Neuronal stem cell (in vitro differentiated cells): Measurements from ENCODE around the gene H2BK1.

Experiments used
- DNase-seq: peaks from one replicate; pipeline ENCODE4 v3.0.0-alpha.2; 2013; ENCODE audit warnings: low spot score
- H2AFZ ChIP-seq: one replicate; pipeline ENCODE4 v1.6.1; 2013; ENCODE audit warnings: mild to moderate bottlenecking, low read length, inconsistent platforms
- H2AK5ac ChIP-seq: 2 replicates; pipeline ENCODE4 v1.6.1; 2013; ENCODE audit warnings: low read depth, mild to moderate bottlenecking, inconsistent platforms, low read length, moderate library complexity, mixed read lengths
- H2BK120ac ChIP-seq: 2 replicates; pipeline ENCODE4 v1.6.1; 2013; ENCODE audit warnings: low read depth, mild to moderate bottlenecking, inconsistent platforms, low read length, moderate library complexity, mixed read lengths
- H2BK12ac ChIP-seq: one replicate; pipeline ENCODE4 v1.6.1; 2013; ENCODE audit warnings: low read length, inconsistent platforms
- H2BK15ac ChIP-seq: 2 replicates; pipeline ENCODE4 v1.6.1; 2013; ENCODE audit warnings: mild to moderate bottlenecking, low read length, inconsistent platforms, mixed read lengths
- H2BK5ac ChIP-seq: one replicate; pipeline ENCODE4 v1.6.1; 2013; ENCODE audit warnings: inconsistent platforms, mild to moderate bottlenecking, low read length, moderate library complexity
- H3K14ac ChIP-seq: one replicate; pipeline ENCODE4 v1.6.1; 2013; ENCODE audit warnings: low read length, inconsistent platforms
- H3K18ac ChIP-seq: 2 replicates; pipeline ENCODE4 v1.6.1; 2013; ENCODE audit warnings: low read length, inconsistent platforms
- H3K23ac ChIP-seq: 2 replicates; pipeline ENCODE4 v1.6.1; 2013; ENCODE audit warnings: low read depth, mild to moderate bottlenecking, mixed read lengths, low read length, inconsistent platforms; ENCODE audit not compliant: poor library complexity
- H3K27ac ChIP-seq: replicated peaks from 3 replicates; pipeline ENCODE4 v1.5.1; 2013; ENCODE audit warnings: low read length, inconsistent platforms
- H3K27me3 ChIP-seq, 3 experiments: 2 replicates each; pipeline ENCODE4 v1.6.1; 2013; ENCODE audit warnings: low read length in 3 of 3, mild to moderate bottlenecking in 2 of 3, inconsistent platforms in 1 of 3, low read depth in 1 of 3, mixed read lengths in 1 of 3, moderate library complexity in 1 of 3; ENCODE audit not compliant: control insufficient read depth in 3 of 3, insufficient read depth in 3 of 3
- H3K36me3 ChIP-seq, 2 donors: replicated peaks in 1 of 2; 2 replicates each; pipeline ENCODE4 v1.6.1; 2013; ENCODE audit warnings: low read length in 2 of 2; ENCODE audit not compliant: control insufficient read depth in 2 of 2, insufficient read depth in 2 of 2
- H3K4ac ChIP-seq: 2 replicates; pipeline ENCODE4 v1.6.1; 2013; ENCODE audit warnings: inconsistent platforms, mild to moderate bottlenecking, low read length, moderate library complexity
- H3K4me1 ChIP-seq, 2 donors: 1 replicate in 1 of 2; 2 replicates in 1 of 2; pipeline ENCODE4 v1.6.1; 2013; ENCODE audit warnings: low read length in 2 of 2, low read depth in 1 of 2; ENCODE audit not compliant: control insufficient read depth in 2 of 2, insufficient read depth in 1 of 2
- H3K4me2 ChIP-seq: one replicate; pipeline ENCODE4 v1.6.1; 2013; ENCODE audit warnings: mild to moderate bottlenecking, low read length, inconsistent platforms; ENCODE audit not compliant: insufficient read depth, poor library complexity, severe bottlenecking
- H3K4me3 ChIP-seq, 2 donors: 2 replicates each; pipeline ENCODE4 v1.5.1; 2013; ENCODE audit warnings: low read length in 2 of 2, mild to moderate bottlenecking in 2 of 2, inconsistent platforms in 1 of 2, moderate library complexity in 1 of 2
- H3K79me1 ChIP-seq: one replicate; pipeline ENCODE4 v1.6.1; 2013; ENCODE audit warnings: low read depth, mild to moderate bottlenecking, inconsistent platforms, low read length, moderate library complexity
- H3K9ac ChIP-seq: one replicate; pipeline ENCODE4 v1.6.1; 2013; ENCODE audit warnings: mild to moderate bottlenecking, low read depth, low read length, inconsistent platforms; ENCODE audit not compliant: poor library complexity
- H3K9me3 ChIP-seq, 2 donors: replicated peaks in 1 of 2; 2 replicates each; pipeline versions ENCODE3 to v1.6.1; 2013; ENCODE audit warnings: low read length in 2 of 2, mild to moderate bottlenecking in 2 of 2, inconsistent platforms in 1 of 2, low read depth in 1 of 2, mixed read lengths in 1 of 2, moderate library complexity in 1 of 2; ENCODE audit not compliant: control insufficient read depth in 2 of 2, insufficient read depth in 1 of 2
- H4K8ac ChIP-seq: one replicate; pipeline ENCODE4 v1.6.1; 2013; ENCODE audit warnings: low read depth, mild to moderate bottlenecking, inconsistent platforms, low read length, moderate library complexity
- H4K91ac ChIP-seq: one replicate; pipeline ENCODE4 v1.6.1; 2013; ENCODE audit warnings: low read length, low read depth, mild to moderate bottlenecking, inconsistent platforms; ENCODE audit not compliant: poor library complexity
- WGBS, 2 donors: extraction: QIAGEN DNeasy Blood & Tissue Kit; methylation state at CpG; one replicate each; pipeline ENCODE4 v1.1.7; 2013; ENCODE audit warnings: missing lambda C conversion rate in 2 of 2, mixed read lengths in 1 of 2; ENCODE audit not compliant: insufficient read length in 2 of 2, insufficient replicate concordance in 1 of 2; ENCODE audit errors: extremely low coverage in 2 of 2; 5-methylcytosine and 5-hydroxymethylcytosine counted together

The H2BK1 gene

DNA sequence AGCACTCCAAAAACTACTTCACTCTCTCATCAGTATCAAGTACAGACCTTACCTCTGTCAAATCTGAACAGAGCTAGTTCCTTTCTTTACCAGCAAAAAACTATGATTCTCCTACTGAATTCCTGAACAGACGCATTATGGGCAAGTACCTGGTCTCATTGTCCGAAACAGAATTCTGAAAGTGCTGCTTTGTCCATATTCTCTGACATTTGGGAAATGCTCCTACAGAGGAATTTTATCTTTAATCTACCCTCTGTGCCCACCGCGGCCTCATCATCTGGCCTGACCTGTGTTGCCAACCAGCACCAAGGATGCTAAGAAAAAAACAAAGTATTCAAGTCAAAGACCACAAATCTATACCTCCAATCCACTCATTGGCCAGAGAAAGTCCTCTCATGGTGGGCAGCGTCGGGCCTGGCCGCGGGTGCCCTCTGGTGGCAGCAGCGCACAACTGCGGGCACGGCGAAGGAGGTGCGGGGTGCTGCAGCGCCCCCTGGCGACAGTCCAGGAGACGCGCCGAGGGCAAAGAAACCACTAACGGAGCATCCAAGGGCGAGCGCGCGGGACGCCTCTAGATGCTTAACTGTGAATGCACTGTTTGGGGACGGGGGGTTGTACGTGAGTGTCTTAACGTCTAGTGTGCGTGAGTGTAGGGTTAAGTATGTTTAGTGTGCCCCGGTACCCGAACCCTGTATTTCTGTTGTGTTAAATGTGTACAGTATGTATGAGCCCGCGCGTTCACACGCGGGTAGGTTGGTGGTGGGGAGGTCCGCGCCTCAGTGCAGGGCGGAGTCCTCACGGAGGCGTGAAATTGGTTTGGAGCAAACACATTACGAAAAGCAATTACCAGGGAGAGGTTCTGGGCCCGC, 37.8 kb downstream of the H2BK1 start:
- H3K27ac ChIP-seq, result no peak overlapping the region
- no peak overlapping the region for H3K14ac ChIP-seq
- no peak overlapping the region for H3K18ac ChIP-seq
- peaks cover 6 to 57% (median 36%) of the 10 kb centered on the region in 3 experiments for H3K27me3 ChIP-seq
- H4K91ac ChIP-seq, result no peak overlapping the region
- no peaks in the 10 kb centered on the region for H3K79me1 ChIP-seq
- no CpG with 5 or more reads among the region's 42 CpGs for WGBS, 2 donors
- H2BK15ac ChIP-seq, result no peak overlapping the region
- no peak overlapping the region for H3K4me2 ChIP-seq
- no peak overlapping the region for H4K8ac ChIP-seq
- no peak overlapping the region for H3K4me3 ChIP-seq
- no peak overlapping the region for H3K23ac ChIP-seq
- no peak overlapping the region for H3K4ac ChIP-seq
- H2AK5ac ChIP-seq, result peak overlapping the region; percentile 44
- DNase-seq, result peak; percentile 78
- H2BK5ac ChIP-seq, result no peak overlapping the region
- H3K9me3 ChIP-seq, result peaks cover 0 to 12% of the 10 kb centered on the region in 2 donors
- no peak overlapping the region for H2BK12ac ChIP-seq
- H3K36me3 ChIP-seq, result no peaks in the 10 kb centered on the region
- no peak overlapping the region for H3K9ac ChIP-seq
- H3K4me1 ChIP-seq, result peaks cover 0 to 14% of the 10 kb centered on the region in 2 donors
- H2BK120ac ChIP-seq, result no peak overlapping the region
- no peak overlapping the region for H2AFZ ChIP-seq

DNA sequence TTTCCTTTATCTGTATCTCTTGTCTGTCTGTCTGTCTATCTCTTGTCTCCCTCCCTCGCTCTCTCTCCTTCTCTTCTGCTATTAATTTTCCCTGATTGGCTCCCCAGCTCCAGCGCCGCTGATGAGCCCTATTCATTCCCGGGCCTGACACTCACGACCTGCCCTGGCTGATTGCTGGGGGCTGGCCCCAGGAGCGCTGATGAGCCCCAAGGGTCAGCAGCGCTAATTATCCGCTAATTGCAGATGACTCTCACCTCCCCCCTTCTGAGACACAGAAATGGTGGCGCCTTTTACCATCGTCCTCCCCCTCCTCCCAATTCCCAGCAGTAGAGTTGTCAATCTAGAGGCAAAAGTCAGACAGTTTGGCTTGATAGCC, 41.5 kb downstream of the H2BK1 start:
- Histone ChIP-seq H3K4me1 (peaks cover 7 to 14% of the 10 kb centered on the region in 2 donors), H3K4ac (no peak overlapping the region), H2BK15ac (no peak overlapping the region), H4K91ac (no peak overlapping the region), H3K4me2 (no peak overlapping the region), H3K27ac (no peak overlapping the region), H2BK12ac (no peak overlapping the region), H3K9me3 (peaks cover 0 to 8% of the 10 kb centered on the region in 2 donors), H2AK5ac (no peak overlapping the region), H3K4me3 (no peak overlapping the region), H2AFZ (no peak overlapping the region), H3K14ac (no peak overlapping the region), H3K18ac (no peak overlapping the region), H3K36me3 (no peaks in the 10 kb centered on the region), H3K79me1 (no peaks in the 10 kb centered on the region), H4K8ac (no peak overlapping the region), H2BK5ac (no peak overlapping the region), H3K23ac (no peak overlapping the region), H3K27me3 (peaks cover 12 to 75% (median 55%) of the 10 kb centered on the region in 3 experiments), H3K9ac (no peak overlapping the region), H2BK120ac (no peak overlapping the region)
- no CpG with 5 or more reads among the region's 10 CpGs for WGBS, 2 donors
- DNase-seq, result peak; percentile 31

DNA sequence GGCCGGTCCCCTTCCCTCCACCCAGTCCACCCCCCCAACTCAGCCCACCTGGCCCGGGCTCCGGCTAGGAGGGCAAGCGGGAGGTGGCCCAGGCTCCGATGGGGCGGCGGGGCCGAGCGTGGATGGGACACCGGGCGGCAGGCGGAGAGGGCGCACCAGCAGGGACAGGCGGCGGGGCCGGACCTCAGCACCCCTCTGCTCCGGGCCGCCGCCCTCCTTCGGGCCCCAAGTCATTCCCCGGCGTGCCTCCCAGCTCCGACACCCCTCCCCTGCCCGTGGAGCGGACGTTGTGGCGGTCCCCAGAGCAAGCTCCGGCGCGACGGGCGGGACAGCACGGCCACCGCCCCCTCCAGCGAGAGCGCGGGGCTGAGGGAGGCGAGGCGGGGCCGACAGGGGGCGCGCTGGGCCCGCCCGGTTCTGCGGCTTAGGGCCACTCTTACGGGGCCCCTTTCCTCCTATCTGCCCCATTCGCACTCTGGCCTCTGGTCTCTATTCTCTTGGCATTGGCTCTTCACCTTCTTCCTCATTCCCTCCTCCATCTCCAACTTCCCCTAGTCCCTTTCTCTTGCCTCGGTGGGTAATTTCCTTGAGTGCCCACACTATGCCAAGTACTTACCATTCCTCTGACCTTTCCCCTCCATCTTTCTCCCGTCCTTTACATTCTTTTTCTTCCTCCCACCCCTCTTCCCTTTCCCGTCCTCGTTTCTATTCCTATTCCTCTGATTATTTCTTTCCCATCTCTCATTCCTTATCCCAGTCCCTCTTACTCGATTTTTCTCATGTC, 42.1 kb downstream of the H2BK1 start:
- Histone ChIP-seq H3K18ac (peak overlapping the region; percentile 90), H3K14ac (no peak overlapping the region), H2BK5ac (no peak overlapping the region), H3K4me2 (peak overlapping the region; percentile 99), H4K8ac (no peak overlapping the region), H3K27me3 (peaks cover 12 to 81% (median 54%) of the 10 kb centered on the region in 3 experiments), H3K27ac (no peak overlapping the region), H3K9me3 (peaks cover 0 to 3% of the 10 kb centered on the region in 2 donors), H2AK5ac (no peak overlapping the region), H2AFZ (peak overlapping the region; percentile 90), H3K4me1 (peaks cover 7 to 14% of the 10 kb centered on the region in 2 donors), H3K9ac (peak overlapping the region; percentile 79), H2BK12ac (no peak overlapping the region), H2BK120ac (no peak overlapping the region), H2BK15ac (peak overlapping the region; percentile 39), H3K4me3 (peak overlapping the region in 1 of 2 donors; percentile 79), H4K91ac (no peak overlapping the region), H3K36me3 (no peaks in the 10 kb centered on the region), H3K23ac (peak overlapping the region; percentile 82), H3K4ac (no peak overlapping the region), H3K79me1 (no peaks in the 10 kb centered on the region)
- 100% methylated on average over 2 of the region's 52 CpGs; no CpG with 5 or more reads in 1 of the 2 donors for WGBS, 2 donors
- DNase-seq, result peak; percentile 48
